IMR-90 (cell line): ENCODE data around the gene POLR3A. TPM values are rescaled to one million over a fixed set of nuclear protein-coding genes. Genes with fewer than 3 reads are reported as not detected.

Experiments used
- ATAC-seq: fragments of 200-7000 bp; cut with Tn5 transposase; 2 replicates; pipeline ENCODE4 v1.9.1; 2020; ENCODE audit warnings: low read depth, mild to moderate bottlenecking, moderate library complexity
- BruUV-seq: library from RNA; stranded (reverse); fragments of 400-500 nt; replicated peaks from 2 replicates; lab custom pipeline; 2021; lab: Mats Ljungman, UMichigan
- CTCF ChIA-PET: fragments of 300-600 bp; formaldehyde crosslinking; extraction: SDS; loops from one replicate; lab custom pipeline; 2021; ENCODE audit warnings: antibody characterized with exemption; lab: Yijun Ruan, JAX
- POLR2A ChIA-PET: fragments of 300-600 bp; sonication (Branson Sonifier 250); formaldehyde crosslinking; loops from one replicate; lab custom pipeline; 2022; ENCODE audit warnings: antibody characterized with exemption; ENCODE audit not compliant: unreplicated experiment; lab: Charles Lee
- DNase-seq: peaks from one replicate; pipeline ENCODE4 v3.0.0; 2013
- H2AFZ ChIP-seq: replicated peaks from 2 replicates; pipeline ENCODE3; 2013; ENCODE audit warnings: low read length, mild to moderate bottlenecking; ENCODE audit not compliant: poor library complexity
- H2AK5ac ChIP-seq: 2 replicates; pipeline ENCODE4 v1.6.1; 2013; ENCODE audit warnings: low read depth, low read length, inconsistent platforms
- H2AK9ac ChIP-seq: replicated peaks from 2 replicates; pipeline ENCODE3; 2013; ENCODE audit warnings: mild to moderate bottlenecking, low read depth, low read length, moderate library complexity; ENCODE audit not compliant: poor library complexity
- H2BK120ac ChIP-seq: 2 replicates; pipeline ENCODE4 v1.6.1; 2013; ENCODE audit warnings: low read depth, low read length, inconsistent platforms
- H2BK15ac ChIP-seq: 3 replicates; pipeline ENCODE4 v1.6.1; 2013; ENCODE audit warnings: low read depth, low read length, inconsistent platforms
- H2BK20ac ChIP-seq: 2 replicates; pipeline ENCODE4 v1.6.1; 2013; ENCODE audit warnings: low read depth, mild to moderate bottlenecking, inconsistent platforms, low read length, moderate library complexity
- H2BK5ac ChIP-seq: 2 replicates; pipeline ENCODE4 v1.6.1; 2013; ENCODE audit warnings: mild to moderate bottlenecking, low read depth, low read length, inconsistent platforms; ENCODE audit not compliant: poor library complexity, severe bottlenecking
- H3K14ac ChIP-seq: replicated peaks from 2 replicates; pipeline ENCODE4 v1.6.1; 2013; ENCODE audit warnings: low read depth, low read length, inconsistent platforms
- H3K18ac ChIP-seq: 2 replicates; pipeline ENCODE4 v1.6.1; 2013; ENCODE audit warnings: low read depth, low read length, control low read depth
- H3K23ac ChIP-seq: 2 replicates; pipeline ENCODE4 v1.6.1; 2013; ENCODE audit warnings: low read depth, low read length, inconsistent platforms
- H3K27ac ChIP-seq: 2 replicates; pipeline ENCODE4 v1.5.1; 2013; ENCODE audit warnings: mild to moderate bottlenecking, control low read depth, low read length; ENCODE audit not compliant: insufficient read depth
- H3K27me3 ChIP-seq: 2 replicates; pipeline ENCODE4 v1.6.1; 2013; ENCODE audit warnings: low read length; ENCODE audit not compliant: control insufficient read depth, insufficient read depth
- H3K36me3 ChIP-seq: 2 replicates; pipeline ENCODE4 v1.6.1; 2013; ENCODE audit warnings: low read length, mixed read lengths; ENCODE audit not compliant: control insufficient read depth, insufficient read depth
- H3K4ac ChIP-seq: 2 replicates; pipeline ENCODE4 v1.6.1; 2013; ENCODE audit warnings: low read depth, low read length, inconsistent platforms
- H3K4me1 ChIP-seq: 2 replicates; pipeline ENCODE4 v1.6.1; 2013; ENCODE audit warnings: low read length, mixed read lengths; ENCODE audit not compliant: control insufficient read depth, insufficient read depth
- H3K4me2 ChIP-seq: 2 replicates; pipeline ENCODE4 v1.6.1; 2013; ENCODE audit warnings: low read depth, mild to moderate bottlenecking, control low read depth, low read length, moderate library complexity
- H3K4me3 ChIP-seq: 2 replicates; pipeline ENCODE4 v1.5.1; 2013; ENCODE audit warnings: low read depth, mild to moderate bottlenecking, control low read depth, low read length, moderate library complexity; ENCODE audit not compliant: insufficient read depth
- H3K56ac ChIP-seq: 2 replicates; pipeline ENCODE4 v1.6.1; 2013; ENCODE audit warnings: low read length, inconsistent platforms; ENCODE audit not compliant: insufficient read depth; ENCODE audit errors: extremely low read depth
- H3K79me1 ChIP-seq, 2 experiments: 2 replicates each; pipeline ENCODE4 v1.6.1; 2013; ENCODE audit warnings: low read length in 2 of 2, inconsistent platforms in 1 of 2, low read depth in 1 of 2
- H3K9ac ChIP-seq: 2 replicates; pipeline ENCODE4 v1.6.1; 2013; ENCODE audit warnings: low read depth, low read length, control low read depth
- H3K9me1 ChIP-seq: 2 replicates; pipeline ENCODE4 v1.6.1; 2013; ENCODE audit warnings: low read length, inconsistent platforms; ENCODE audit not compliant: insufficient read depth
- H3K9me3 ChIP-seq: 2 replicates; pipeline ENCODE4 v1.6.1; 2013; ENCODE audit warnings: low read length; ENCODE audit not compliant: control insufficient read depth, insufficient read depth
- H4K20me1 ChIP-seq: 2 replicates; pipeline ENCODE4 v1.6.1; 2013; ENCODE audit warnings: low read length, inconsistent platforms; ENCODE audit not compliant: insufficient read depth
- H4K5ac ChIP-seq: 2 replicates; pipeline ENCODE4 v1.6.1; 2013; ENCODE audit warnings: mild to moderate bottlenecking, low read depth, low read length, control low read depth
- H4K8ac ChIP-seq, 2 experiments: 2 replicates each; pipeline ENCODE4 v1.6.1; 2013; ENCODE audit warnings: low read depth in 2 of 2, low read length in 2 of 2, control low read depth in 1 of 2, inconsistent platforms in 1 of 2
- H4K91ac ChIP-seq: 2 replicates; pipeline ENCODE4 v1.6.1; 2013; ENCODE audit warnings: low read depth, low read length, inconsistent platforms; ENCODE audit not compliant: insufficient read depth
- BHLHE40 ChIP-seq: fragments of 150-350 bp; IDR thresholded peaks from 2 replicates; pipeline ENCODE4 v1.6.1; 2016; ENCODE audit warnings: mild to moderate bottlenecking, low read depth, low read length
- CEBPB ChIP-seq: IDR thresholded peaks from 2 replicates; pipeline ENCODE4 v1.6.1; 2012; ENCODE audit warnings: low read depth, low read length, improper control_type of control experiment
- CHD1 ChIP-seq: IDR thresholded peaks from 2 replicates; pipeline ENCODE4 v1.6.1; 2012; ENCODE audit warnings: low read depth, low read length, improper control_type of control experiment
- FOS ChIP-seq: fragments of 150-350 bp; IDR thresholded peaks from 2 replicates; pipeline ENCODE4 v1.6.1; 2016; ENCODE audit warnings: low read depth, low read length
- MXI1 ChIP-seq: IDR thresholded peaks from 2 replicates; pipeline ENCODE4 v1.6.1; 2012; ENCODE audit warnings: low read depth, mild to moderate bottlenecking, low read length, moderate library complexity, borderline replicate concordance
- POLR2A ChIP-seq: IDR thresholded peaks from 2 replicates; pipeline ENCODE4 v1.6.1; 2012; ENCODE audit warnings: mild to moderate bottlenecking, low read depth, low read length
- RCOR1 ChIP-seq: IDR thresholded peaks from 2 replicates; pipeline ENCODE4 v1.6.1; 2012; ENCODE audit warnings: mild to moderate bottlenecking, low read length, improper control_type of control experiment; ENCODE audit not compliant: insufficient replicate concordance
- WGBS, 2 experiments: methylation state at CpG; one replicate each; pipeline versions ENCODE4 v1.1.5 to v1.1.7; 2013; ENCODE audit warnings: missing lambda C conversion rate in 2 of 2; ENCODE audit not compliant: insufficient read length in 1 of 2; ENCODE audit errors: extremely low coverage in 2 of 2; 5-methylcytosine and 5-hydroxymethylcytosine counted together
- dilution Hi-C: fragments of 300-500 bp; cut with HindIII; formaldehyde crosslinking; loops from one replicate; pipeline ENCODE4 v1.14.3; 2018; ENCODE audit warnings: low sequenced_read_pairs; ENCODE audit not compliant: unreplicated experiment
- in situ Hi-C: fragments of 300-500 bp; cut with MboI; formaldehyde crosslinking; loops from 3 replicates; pipeline ENCODE4 v1.14.3; 2019; ENCODE audit warnings: low sequenced_read_pairs, inconsistent platforms, mixed read lengths
- intact Hi-C: fragments of 100-400 bp; cut with micrococcal nuclease; formaldehyde crosslinking; loops from 2 replicates; pipeline ENCODE4 v1.10.0; 2022
- microRNA-seq, 2 experiments: library from miRNA; stranded (forward) in 1 of 2; unstranded in 1 of 2; fragments of 10-50 nt in 1 of 2; fragments of <30 nt in 1 of 2; gene quantifications in 1 of 2; microRNA quantifications in 1 of 2; one replicate each; pipeline versions ENCODE3 to v1.1.0; 2013 to 2020; ENCODE audit not compliant: insufficient read depth in 1 of 2, insufficient read length in 1 of 2, unreplicated experiment in 1 of 2
- polyA plus RNA-seq, 3 experiments: library from polyadenylated mRNA; depleted of rRNA; stranded (reverse); fragments of >200 nt; gene quantifications; 2 replicates each; pipeline ENCODE4 v1.2.3, GENCODE V29; 2012; ENCODE audit warnings: low replicate concordance in 1 of 3
- small RNA-seq, 5 experiments: library from RNA; depleted of rRNA; stranded (forward); fragments of <200 nt; gene quantifications; one replicate each; pipeline ENCODE3, GENCODE V24; 2012
- total RNA-seq: library from RNA; depleted of rRNA; stranded (reverse); fragments of >200 nt; gene quantifications from 2 replicates; pipeline ENCODE4 v1.2.3, GENCODE V29; 2012; rRNA removed
- TF ChIP-seq, protein P1 (sequence below): conservative IDR thresholded peaks from 2 replicates; pipeline ENCODE4 v1.5.1; 2012; ENCODE audit warnings: mild to moderate bottlenecking, low read depth, low read length, improper control_type of control experiment

POLR3A gene
- total and polyA plus RNA-seq, 2 of the 4 experiments (the other 2 are of a cell fraction): 11.9 to 24.4 TPM

GRCh38 chr10:77919713-77920108, 109.6 kb downstream of the POLR3A start:
- Histone ChIP-seq H3K4ac (0 out of 2 replicates have a peak overlapping the region, but pooled peaks have one; percentile 11), H2AK9ac (no peak overlapping the region), H3K14ac (no peak overlapping the region), H3K27ac (no peak overlapping the region), H3K27me3 (no peaks in the 10 kb centered on the region), H3K9ac (no peak overlapping the region), H3K23ac (0 out of 2 replicates have a peak overlapping the region, but pooled peaks have one; percentile 44), H4K5ac (no peak overlapping the region), H2BK20ac (peak overlapping the region; percentile 28; the same call in 1 of the 2 replicates), H3K4me2 (no peak overlapping the region; the same call in 1 of the 2 replicates), H3K9me3 (no peaks in the 10 kb centered on the region), H4K91ac (no peak overlapping the region), H3K36me3 (no peaks in the 10 kb centered on the region), H3K4me3 (no peak overlapping the region), H2BK120ac (0 out of 2 replicates have a peak overlapping the region, but pooled peaks have one; percentile 37), H3K79me1 (peaks cover 34 to 94% of the 10 kb centered on the region in 2 experiments), H3K18ac (no peak overlapping the region), H3K4me1 (peaks cover 20% of the 10 kb centered on the region), H3K56ac (no peak overlapping the region), H3K9me1 (peaks cover 43% of the 10 kb centered on the region), H4K20me1 (peaks cover 83% of the 10 kb centered on the region), H2AFZ (no peak overlapping the region), H2BK5ac (peak overlapping the region; percentile 4), H4K8ac (no peak overlapping the region), H2AK5ac (peak overlapping the region; percentile 71), H2BK15ac (no peak overlapping the region)
- dilution Hi-C loops: no loop called here
- POLR2A ChIA-PET: no interaction called here
- WGBS, 2 experiments: 33% methylated on average over 2 of the region's 4 CpGs; no CpG with 5 or more reads in 1 of the 2 experiments
- no TSS peak for BruUV-seq
- in situ Hi-C loops: no loop called here
- CTCF ChIA-PET: interaction anchor here (0.8 to 0.9 kb wide), 2 partner anchors 9 to 64 kb away, joined by 4 to 6 read pairs; no protein-coding TSS in a partner anchor
- peak; percentile 90 for DNase-seq
- peak; percentile 94 for ATAC-seq
- intact Hi-C loops: loop anchor here (10.0 kb wide), 1 partner anchor 105 kb away; the partner anchor contains the start of gene POLR3A
- TF ChIP-seq CHD1 (no peak), FOS (peak; percentile 38; the same call in 1 of the 2 replicates), CEBPB (peak; percentile 87), POLR2A (no peak), MXI1 (no peak), BHLHE40 (peak; percentile 47; the same call in 1 of the 2 replicates), RCOR1 (no peak)
- TF ChIP-seq, protein P1, sequence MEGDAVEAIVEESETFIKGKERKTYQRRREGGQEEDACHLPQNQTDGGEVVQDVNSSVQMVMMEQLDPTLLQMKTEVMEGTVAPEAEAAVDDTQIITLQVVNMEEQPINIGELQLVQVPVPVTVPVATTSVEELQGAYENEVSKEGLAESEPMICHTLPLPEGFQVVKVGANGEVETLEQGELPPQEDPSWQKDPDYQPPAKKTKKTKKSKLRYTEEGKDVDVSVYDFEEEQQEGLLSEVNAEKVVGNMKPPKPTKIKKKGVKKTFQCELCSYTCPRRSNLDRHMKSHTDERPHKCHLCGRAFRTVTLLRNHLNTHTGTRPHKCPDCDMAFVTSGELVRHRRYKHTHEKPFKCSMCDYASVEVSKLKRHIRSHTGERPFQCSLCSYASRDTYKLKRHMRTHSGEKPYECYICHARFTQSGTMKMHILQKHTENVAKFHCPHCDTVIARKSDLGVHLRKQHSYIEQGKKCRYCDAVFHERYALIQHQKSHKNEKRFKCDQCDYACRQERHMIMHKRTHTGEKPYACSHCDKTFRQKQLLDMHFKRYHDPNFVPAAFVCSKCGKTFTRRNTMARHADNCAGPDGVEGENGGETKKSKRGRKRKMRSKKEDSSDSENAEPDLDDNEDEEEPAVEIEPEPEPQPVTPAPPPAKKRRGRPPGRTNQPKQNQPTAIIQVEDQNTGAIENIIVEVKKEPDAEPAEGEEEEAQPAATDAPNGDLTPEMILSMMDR: no peak

Small RNA genes lying within 50 kb of the gene (microRNA-seq; reads per million reads assigned to microRNA genes)
- not detected for gene RF00017 (ENCODE audit: insufficient read depth, insufficient read length)

Small RNA genes lying within 50 kb of the gene (small RNA-seq; reads per million reads assigned to genes)
- 0 reads per million in 5 experiments for gene RF00017

Other genes with a start within 250 kb of the POLR3A start
- gene DLG5, start 102.8 kb downstream of the POLR3A start, total RNA-seq: 12.7 and 14.7 TPM in 2 replicates
- 28.6 and 28.7 TPM in 2 replicates for gene DLG5, start 102.8 kb downstream of the POLR3A start, polyA plus RNA-seq (2012; rRNA removed)
- 1,664 and 2,173 TPM in 2 replicates for gene RPS24, start 4.3 kb upstream of the POLR3A start, total RNA-seq
- 4,072 and 4,721 TPM in 2 replicates for gene RPS24, start 4.3 kb upstream of the POLR3A start, polyA plus RNA-seq (2012; rRNA removed)